H1 (cell line): ENCODE data around the gene DGAT2. TPM values are rescaled to one million over a fixed set of nuclear protein-coding genes. Genes with fewer than 3 reads are reported as not detected.

Experiments used
- CTCF ChIA-PET: fragments of 300-600 bp; sonication (Branson Sonifier 250); formaldehyde crosslinking; loops from one replicate; lab custom pipeline; 2021; ENCODE audit not compliant: partially characterized antibody; lab: Charles Lee
- POLR2A ChIA-PET: fragments of 300-600 bp; sonication (Branson Sonifier 250); formaldehyde crosslinking; loops from one replicate; lab custom pipeline; 2021; ENCODE audit warnings: inconsistent platforms; ENCODE audit not compliant: partially characterized antibody; lab: Charles Lee
- DNase-seq, 2 experiments: peaks; one replicate each; pipeline versions ENCODE4 v3.0.0 to v3.0.0-alpha.2; 2010 to 2022; ENCODE audit warnings: low spot score in 2 of 2, low read depth in 1 of 2, mixed read lengths in 1 of 2
- FAIRE-seq: peaks from 2 replicates; lab custom pipeline; 2011; peaks lifted over from hg19 to GRCh38; lab: Jason Lieb, UNC
- H2AFZ ChIP-seq: 2 replicates; pipeline ENCODE4 v1.8.1; 2012; ENCODE audit warnings: low read length, inconsistent platforms
- H2AK5ac ChIP-seq: 2 replicates; pipeline ENCODE4 v1.6.1; 2013; ENCODE audit warnings: low read depth, low read length
- H2BK120ac ChIP-seq: replicated peaks from 2 replicates; pipeline ENCODE3; 2013; ENCODE audit warnings: low read depth, low read length, inconsistent platforms
- H2BK12ac ChIP-seq: 2 replicates; pipeline ENCODE4 v1.6.1; 2013; ENCODE audit warnings: low read depth, low read length
- H2BK15ac ChIP-seq: 2 replicates; pipeline ENCODE4 v1.6.1; 2013; ENCODE audit warnings: low read length
- H2BK20ac ChIP-seq: 2 replicates; pipeline ENCODE4 v1.6.1; 2013; ENCODE audit warnings: low read length
- H2BK5ac ChIP-seq: 2 replicates; pipeline ENCODE4 v1.6.1; 2013; ENCODE audit warnings: low read depth, low read length
- H3K14ac ChIP-seq: 2 replicates; pipeline ENCODE4 v1.6.1; 2013; ENCODE audit warnings: inconsistent platforms; ENCODE audit not compliant: insufficient read length
- H3K18ac ChIP-seq: 2 replicates; pipeline ENCODE4 v1.6.1; 2013; ENCODE audit warnings: low read length; ENCODE audit errors: extremely low read depth
- H3K23ac ChIP-seq: 2 replicates; pipeline ENCODE4 v1.6.1; 2013; ENCODE audit warnings: inconsistent platforms; ENCODE audit not compliant: insufficient read length
- H3K23me2 ChIP-seq: 2 replicates; pipeline ENCODE4 v1.6.1; 2013; ENCODE audit warnings: low read depth, low read length
- H3K27ac ChIP-seq: 2 replicates; pipeline ENCODE4 v1.6.1; 2011; ENCODE audit warnings: low read depth, low read length, inconsistent platforms
- H3K27me3 ChIP-seq, 4 experiments: replicated peaks in 1 of 4; 1 replicate in 1 of 4; 2 replicates in 3 of 4; pipeline versions ENCODE4 v1.6.1 to v1.8.1; 2011 to 2013; ENCODE audit warnings: low read length in 3 of 4, mild to moderate bottlenecking in 3 of 4, inconsistent platforms in 2 of 4, mixed read lengths in 2 of 4, moderate library complexity in 1 of 4; ENCODE audit not compliant: control insufficient read depth in 3 of 4, insufficient read depth in 3 of 4; ENCODE audit errors: extremely low read depth in 1 of 4
- H3K36me3 ChIP-seq, 4 experiments: 2 replicates each; pipeline versions ENCODE4 v1.6.1 to v1.8.1; 2011 to 2013; ENCODE audit warnings: mild to moderate bottlenecking in 4 of 4, low read length in 3 of 4, moderate library complexity in 2 of 4, control low read depth in 1 of 4, inconsistent platforms in 1 of 4; ENCODE audit not compliant: insufficient read depth in 4 of 4, control insufficient read depth in 2 of 4
- H3K4ac ChIP-seq: replicated peaks from 2 replicates; pipeline ENCODE3; 2013; ENCODE audit warnings: low read length, low read depth, mixed read lengths, inconsistent platforms; ENCODE audit not compliant: insufficient read length
- H3K4me1 ChIP-seq, 4 experiments: replicated peaks in 1 of 4; 1 replicate in 1 of 4; 2 replicates in 3 of 4; pipeline versions ENCODE4 v1.6.1 to v1.8.1; 2011 to 2013; ENCODE audit warnings: low read length in 3 of 4, inconsistent platforms in 2 of 4, mixed read lengths in 1 of 4; ENCODE audit not compliant: insufficient read depth in 4 of 4, control insufficient read depth in 3 of 4
- H3K4me2 ChIP-seq, 2 experiments: 2 replicates each; pipeline versions ENCODE4 v1.6.1 to v1.8.1; 2011 to 2013; ENCODE audit warnings: low read depth in 2 of 2, low read length in 2 of 2, control low read depth in 1 of 2, inconsistent platforms in 1 of 2, mild to moderate bottlenecking in 1 of 2; ENCODE audit not compliant: insufficient read depth in 1 of 2
- H3K4me3 ChIP-seq, 4 experiments: fragments of 200-600, 300-600 bp in 1 of 4; sonication (generic), shearing (Covaris generic), sonication (Bioruptor Twin) in 1 of 4; 2 replicates each; pipeline versions ENCODE4 v1.5.1 to v1.8.1; 2011 to 2016; ENCODE audit warnings: low read length in 4 of 4, low read depth in 3 of 4, control low read depth in 2 of 4, inconsistent platforms in 2 of 4, mild to moderate bottlenecking in 2 of 4, mixed read lengths in 1 of 4, moderate library complexity in 1 of 4; ENCODE audit not compliant: insufficient read depth in 2 of 4; ENCODE audit errors: extremely low read depth in 1 of 4
- H3K56ac ChIP-seq: replicated peaks from 2 replicates; pipeline ENCODE3; 2013; ENCODE audit warnings: low read depth, mild to moderate bottlenecking, mixed read lengths, low read length, inconsistent platforms; ENCODE audit not compliant: insufficient read length
- H3K79me1 ChIP-seq: 2 replicates; pipeline ENCODE4 v1.6.1; 2013; ENCODE audit warnings: low read depth, low read length, control low read depth
- H3K79me2 ChIP-seq, 2 experiments: 2 replicates each; pipeline versions ENCODE4 v1.6.1 to v1.8.1; 2012 to 2013; ENCODE audit warnings: low read length in 2 of 2, mild to moderate bottlenecking in 2 of 2, inconsistent platforms in 1 of 2; ENCODE audit not compliant: insufficient read depth in 2 of 2, control insufficient read depth in 1 of 2
- H3K9ac ChIP-seq, 4 experiments: replicated peaks in 1 of 4; 1 replicate in 1 of 4; 2 replicates in 3 of 4; pipeline versions ENCODE4 v1.6.1 to v1.8.1; 2011 to 2013; ENCODE audit warnings: low read depth in 3 of 4, low read length in 3 of 4, control low read depth in 2 of 4, mild to moderate bottlenecking in 2 of 4, moderate library complexity in 2 of 4, inconsistent platforms in 1 of 4; ENCODE audit errors: extremely low read depth in 1 of 4
- H3K9me3 ChIP-seq, 2 experiments: 2 replicates each; pipeline versions ENCODE4 v1.6.1 to v1.8.1; 2012 to 2013; ENCODE audit warnings: mild to moderate bottlenecking in 2 of 2, moderate library complexity in 2 of 2, control low read depth in 1 of 2, inconsistent platforms in 1 of 2, low read depth in 1 of 2, low read length in 1 of 2, mixed read lengths in 1 of 2; ENCODE audit not compliant: insufficient read depth in 2 of 2
- H4K20me1 ChIP-seq, 2 experiments: replicated peaks in 1 of 2; 2 replicates each; pipeline versions ENCODE3 to v1.8.1; 2011 to 2013; ENCODE audit warnings: inconsistent platforms in 2 of 2, low read length in 2 of 2, mild to moderate bottlenecking in 1 of 2; ENCODE audit not compliant: insufficient read depth in 2 of 2, control insufficient read depth in 1 of 2
- H4K5ac ChIP-seq: 2 replicates; pipeline ENCODE4 v1.6.1; 2013; ENCODE audit warnings: low read length, low read depth, mixed read lengths, inconsistent platforms; ENCODE audit not compliant: insufficient read length
- H4K8ac ChIP-seq: 2 replicates; pipeline ENCODE4 v1.8.0; 2013; ENCODE audit warnings: mild to moderate bottlenecking, moderate library complexity, low read length, inconsistent platforms; ENCODE audit not compliant: insufficient read depth; ENCODE audit errors: extremely low read depth
- H4K91ac ChIP-seq: replicated peaks from 2 replicates; pipeline ENCODE3; 2013; ENCODE audit warnings: low read length, mixed read lengths, inconsistent platforms; ENCODE audit not compliant: insufficient read length
- BCL11A ChIP-seq, 2 experiments: IDR thresholded peaks; one replicate each; pipeline ENCODE4 v1.6.1; 2011; ENCODE audit warnings: low read depth in 2 of 2, low read length in 2 of 2, mild to moderate bottlenecking in 2 of 2
- GABPA ChIP-seq: IDR thresholded peaks from 2 replicates; pipeline ENCODE4 v1.6.1; 2011; ENCODE audit warnings: mild to moderate bottlenecking, low read length, moderate library complexity, borderline replicate concordance; ENCODE audit not compliant: insufficient read depth
- NANOG ChIP-seq: IDR thresholded peaks from 2 replicates; pipeline ENCODE4 v1.6.1; 2011; ENCODE audit warnings: low read length, low read depth, mild to moderate bottlenecking, inconsistent platforms; ENCODE audit not compliant: insufficient read depth, poor library complexity, severe bottlenecking
- POLR2A ChIP-seq, 2 experiments: IDR thresholded peaks; 1 replicate in 1 of 2; 2 replicates in 1 of 2; pipeline ENCODE4 v1.6.1; 2011; ENCODE audit warnings: low read depth in 2 of 2, low read length in 2 of 2, mild to moderate bottlenecking in 2 of 2; ENCODE audit errors: control extremely low read depth in 1 of 2
- RBBP5 ChIP-seq: IDR thresholded peaks from 2 replicates; pipeline ENCODE4 v1.7.1; 2012; ENCODE audit warnings: low read depth, mild to moderate bottlenecking, inconsistent platforms, low read length, moderate library complexity, borderline replicate concordance
- SP1 ChIP-seq: IDR thresholded peaks from 2 replicates; pipeline ENCODE4 v1.6.1; 2011; ENCODE audit warnings: low read depth, low read length
- TAF1 ChIP-seq: IDR thresholded peaks from 2 replicates; pipeline ENCODE4 v1.6.1; 2011; ENCODE audit warnings: mild to moderate bottlenecking, low read depth, low read length
- WGBS, 2 experiments: shearing (Covaris generic) in 1 of 2; methylation state at CpG; one replicate each; pipeline versions ENCODE4 v1.1.6 to v1.1.7; 2013 to 2015; ENCODE audit warnings: low lambda C conversion rate in 2 of 2, mixed read lengths in 2 of 2, inconsistent platforms in 1 of 2, low coverage in 1 of 2, missing lambda C conversion rate in 1 of 2; ENCODE audit not compliant: insufficient replicate concordance in 2 of 2, insufficient coverage in 1 of 2, insufficient read length in 1 of 2; ENCODE audit errors: extremely low coverage in 1 of 2, missing lambda C conversion rate in 1 of 2; 5-methylcytosine and 5-hydroxymethylcytosine counted together
- polyA plus RNA-seq, 7 experiments: library from polyadenylated mRNA; depleted of rRNA in 3 of 7; stranded (reverse) in 5 of 7; unstranded in 2 of 7; fragments of >200 nt in 5 of 7; fragments of 200-250 nt in 2 of 7; gene quantifications; 1 replicate in 5 of 7; 2 replicates in 1 of 7; 4 replicates in 1 of 7; pipeline versions ENCODE4 v1.2.1 to v1.2.3, GENCODE V29; 2011 to 2013; ENCODE audit warnings: missing spikeins in 2 of 7, mixed read lengths in 2 of 7
- total RNA-seq: library from RNA; stranded (reverse); fragmentation: NEBNext Ultra II Directional; extraction: Animal tissue kit (Norgen Biotek cat#: 25700); gene quantifications from 2 replicates; pipeline ENCODE4 v1.2.1, GENCODE V29; 2021
- TF ChIP-seq, protein P1 (sequence below): IDR thresholded peaks from 2 replicates; pipeline ENCODE4 v1.6.1; 2012; ENCODE audit warnings: low read length, inconsistent platforms
- TF ChIP-seq, protein P2 (sequence below), 3 experiments: IDR thresholded peaks; 1 replicate in 2 of 3; 2 replicates in 1 of 3; pipeline versions ENCODE4 v1.5.1 to v1.6.1; 2011; ENCODE audit warnings: low read length in 3 of 3, mild to moderate bottlenecking in 3 of 3, inconsistent platforms in 2 of 3, low read depth in 1 of 3, moderate library complexity in 1 of 3; ENCODE audit not compliant: insufficient read depth in 1 of 3; ENCODE audit errors: control extremely low read depth in 1 of 3

The DGAT2 gene
- total and polyA plus RNA-seq, 2 of the 8 experiments (the other 6 are each of a cell fraction or from before 2014, with no cell fraction given), result 3.2 to 5.9 TPM

DNA sequence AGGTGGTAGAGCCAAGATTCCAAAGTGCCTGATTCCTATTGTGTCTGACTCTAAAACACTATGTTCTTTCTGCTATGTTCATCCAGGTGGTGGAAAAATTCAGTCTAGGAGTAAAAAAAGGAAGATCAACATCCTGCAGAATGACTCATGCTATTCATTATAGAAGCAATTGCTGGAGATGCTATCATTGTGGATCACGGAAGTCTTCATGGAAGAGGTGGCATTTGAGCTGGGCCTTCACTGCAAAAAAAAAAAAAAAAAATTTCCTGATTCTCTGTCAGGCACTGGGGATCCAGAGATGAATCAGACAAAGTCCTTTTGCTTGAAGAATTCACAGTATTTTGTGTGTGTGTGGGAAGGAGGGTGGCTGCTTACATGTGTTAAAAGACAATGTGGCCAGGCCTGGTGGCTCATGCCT is 45.1 kb downstream of the DGAT2 start:
- Histone ChIP-seq H2BK120ac (no peak overlapping the region), H3K36me3 (no peaks in the 10 kb centered on the region), H2AK5ac (no peak overlapping the region), H3K23me2 (peaks cover 16% of the 10 kb centered on the region; the same call in 1 of the 2 replicates), H3K56ac (no peak overlapping the region), H2BK15ac (no peak overlapping the region), H3K79me2 (peaks cover 0 to 24% of the 10 kb centered on the region in 2 experiments; a peak in 3 of 4 replicates), H3K14ac (no peak overlapping the region), H3K18ac (no peak overlapping the region), H2BK12ac (no peak overlapping the region), H3K27me3 (no peaks in the 10 kb centered on the region), H2BK5ac (no peak overlapping the region), H2BK20ac (no peak overlapping the region), H3K4me1 (peaks cover 2 to 17% (median 9%) of the 10 kb centered on the region in 4 experiments; a peak in 6 of 7 replicates), H3K9me3 (no peaks in the 10 kb centered on the region), H4K20me1 (no peaks in the 10 kb centered on the region), H2AFZ (no peak overlapping the region), H4K5ac (no peak overlapping the region), H3K4ac (no peak overlapping the region), H3K27ac (no peak overlapping the region), H3K79me1 (no peaks in the 10 kb centered on the region), H3K9ac (no peak overlapping the region), H4K8ac (no peak overlapping the region), H3K4me2 (peak overlapping the region; percentile 89 to 93; a peak in 3 of 4 replicates), H4K91ac (no peak overlapping the region), H3K23ac (no peak overlapping the region), H3K4me3 (peak overlapping the region in 2 of 4 experiments; percentile 82 to 84; a peak in 2 of 8 replicates)
- no peak for FAIRE-seq
- CTCF ChIA-PET, result interaction anchor here (0.6 to 6.3 kb wide), 6 partner anchors 9 to 235 kb away, joined by 3 to 40 read pairs (median 3); no protein-coding TSS in a partner anchor
- WGBS, 2 experiments, result 88% methylated on average over 1 of the region's 1 CpG; no CpG with 5 or more reads in 1 of the 2 experiments
- POLR2A ChIA-PET, result interaction anchor here (0.9 to 1.7 kb wide), 3 partner anchors 12 to 166 kb away, joined by 3 to 5 read pairs (median 3); partner anchors contain the start of gene DGAT2
- no peak for DNase-seq
- TF ChIP-seq SP1 (no peak), POLR2A (IDR thresholded peaks at IDR 0.05; ENCODE audit: control extremely low read depth in 1 of 2, low read depth in 2 of 2, low read length in 2 of 2) (no peak), TAF1 (no peak), BCL11A (IDR thresholded peaks at IDR 0.05; ENCODE audit: low read depth in 2 of 2, low read length in 2 of 2) (no peak), GABPA (no peak), NANOG (no peak), RBBP5 (no peak)
- TF ChIP-seq, protein P1, sequence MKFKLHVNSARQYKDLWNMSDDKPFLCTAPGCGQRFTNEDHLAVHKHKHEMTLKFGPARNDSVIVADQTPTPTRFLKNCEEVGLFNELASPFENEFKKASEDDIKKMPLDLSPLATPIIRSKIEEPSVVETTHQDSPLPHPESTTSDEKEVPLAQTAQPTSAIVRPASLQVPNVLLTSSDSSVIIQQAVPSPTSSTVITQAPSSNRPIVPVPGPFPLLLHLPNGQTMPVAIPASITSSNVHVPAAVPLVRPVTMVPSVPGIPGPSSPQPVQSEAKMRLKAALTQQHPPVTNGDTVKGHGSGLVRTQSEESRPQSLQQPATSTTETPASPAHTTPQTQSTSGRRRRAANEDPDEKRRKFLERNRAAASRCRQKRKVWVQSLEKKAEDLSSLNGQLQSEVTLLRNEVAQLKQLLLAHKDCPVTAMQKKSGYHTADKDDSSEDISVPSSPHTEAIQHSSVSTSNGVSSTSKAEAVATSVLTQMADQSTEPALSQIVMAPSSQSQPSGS, result no peak
- TF ChIP-seq, protein P2, sequence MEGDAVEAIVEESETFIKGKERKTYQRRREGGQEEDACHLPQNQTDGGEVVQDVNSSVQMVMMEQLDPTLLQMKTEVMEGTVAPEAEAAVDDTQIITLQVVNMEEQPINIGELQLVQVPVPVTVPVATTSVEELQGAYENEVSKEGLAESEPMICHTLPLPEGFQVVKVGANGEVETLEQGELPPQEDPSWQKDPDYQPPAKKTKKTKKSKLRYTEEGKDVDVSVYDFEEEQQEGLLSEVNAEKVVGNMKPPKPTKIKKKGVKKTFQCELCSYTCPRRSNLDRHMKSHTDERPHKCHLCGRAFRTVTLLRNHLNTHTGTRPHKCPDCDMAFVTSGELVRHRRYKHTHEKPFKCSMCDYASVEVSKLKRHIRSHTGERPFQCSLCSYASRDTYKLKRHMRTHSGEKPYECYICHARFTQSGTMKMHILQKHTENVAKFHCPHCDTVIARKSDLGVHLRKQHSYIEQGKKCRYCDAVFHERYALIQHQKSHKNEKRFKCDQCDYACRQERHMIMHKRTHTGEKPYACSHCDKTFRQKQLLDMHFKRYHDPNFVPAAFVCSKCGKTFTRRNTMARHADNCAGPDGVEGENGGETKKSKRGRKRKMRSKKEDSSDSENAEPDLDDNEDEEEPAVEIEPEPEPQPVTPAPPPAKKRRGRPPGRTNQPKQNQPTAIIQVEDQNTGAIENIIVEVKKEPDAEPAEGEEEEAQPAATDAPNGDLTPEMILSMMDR (IDR thresholded peaks at IDR 0.05; ENCODE audit: control extremely low read depth in 1 of 3, insufficient read depth in 1 of 3, low read depth in 1 of 3, low read length in 3 of 3), result no peak
